Endothelial cell of umbilical vein (primary cell): ENCODE results near the gene ENOPH1. TPM values are rescaled to one million over a fixed set of nuclear protein-coding genes. Genes with fewer than 3 reads are reported as not detected.

Source experiments
- BruUV-seq: library from RNA; stranded (reverse); fragments of 400-500 nt; replicated peaks from 2 replicates; lab custom pipeline; 2021; lab: Mats Ljungman, UMichigan
- CTCF ChIA-PET: fragments of 300-600, 350-600 bp; sonication (Branson Sonifier 250); formaldehyde crosslinking; loops from one replicate; lab custom pipeline; 2021; ENCODE audit warnings: antibody characterized with exemption, inconsistent platforms; lab: Charles Lee
- POLR2A ChIA-PET: fragments of 300-600, 350-600 bp; sonication (Branson Sonifier 250); formaldehyde crosslinking; loops from one replicate; lab custom pipeline; 2021; ENCODE audit warnings: antibody characterized with exemption, inconsistent platforms; lab: Charles Lee
- DNase-seq: peaks from one replicate; pipeline ENCODE4 v3.0.0-alpha.2; 2011; ENCODE audit warnings: low read depth, low spot score
- FAIRE-seq: peaks from 2 replicates; lab custom pipeline; 2011; peaks lifted over from hg19 to GRCh38; lab: Jason Lieb, UNC
- H2AFZ ChIP-seq: 2 replicates; pipeline ENCODE4 v1.6.0; 2012; ENCODE audit warnings: low read depth, low read length, control low read depth, inconsistent platforms
- H3K27ac ChIP-seq: 2 replicates; pipeline ENCODE4 v1.5.1; 2011; ENCODE audit warnings: low read depth, mild to moderate bottlenecking, control low read depth, low read length, moderate library complexity; ENCODE audit not compliant: insufficient read depth
- H3K27me3 ChIP-seq, 2 experiments: 2 replicates each; pipeline versions ENCODE4 v1.6.0 to v1.6.1; 2011; ENCODE audit warnings: low read length in 2 of 2, mixed read lengths in 1 of 2; ENCODE audit not compliant: control insufficient read depth in 2 of 2, insufficient read depth in 2 of 2
- H3K36me3 ChIP-seq, 2 experiments: 2 replicates in 1 of 2; 3 replicates in 1 of 2; pipeline ENCODE4 v1.5.1; 2011; ENCODE audit warnings: low read length in 2 of 2, mild to moderate bottlenecking in 1 of 2, moderate library complexity in 1 of 2; ENCODE audit not compliant: control insufficient read depth in 2 of 2, insufficient read depth in 2 of 2; ENCODE audit errors: extremely low read depth in 1 of 2
- H3K4me1 ChIP-seq: 3 replicates; pipeline ENCODE4 v1.5.1; 2011; ENCODE audit warnings: mild to moderate bottlenecking, low read length; ENCODE audit not compliant: control insufficient read depth, insufficient read depth; ENCODE audit errors: extremely low read depth
- H3K4me2 ChIP-seq: 2 replicates; pipeline ENCODE4 v1.6.1; 2011; ENCODE audit warnings: low read length, control low read depth, mixed read lengths; ENCODE audit not compliant: insufficient read depth
- H3K4me3 ChIP-seq, 3 experiments: fragments of 200-600 bp in 1 of 3; sonication (generic), shearing (Covaris generic) in 1 of 3; replicated peaks in 1 of 3; 2 replicates each; pipeline ENCODE4 v1.5.1; 2011 to 2016; ENCODE audit warnings: control low read depth in 3 of 3, low read length in 3 of 3, mild to moderate bottlenecking in 2 of 3, inconsistent platforms in 1 of 3, low read depth in 1 of 3, moderate library complexity in 1 of 3; ENCODE audit not compliant: insufficient read depth in 1 of 3
- H3K79me2 ChIP-seq: 2 replicates; pipeline ENCODE4 v1.6.0; 2012; ENCODE audit warnings: low read length, inconsistent platforms; ENCODE audit not compliant: control insufficient read depth, insufficient read depth
- H3K9ac ChIP-seq: replicated peaks from 2 replicates; pipeline ENCODE3; 2011; ENCODE audit warnings: low read length, control low read depth; ENCODE audit not compliant: insufficient read depth; ENCODE audit errors: extremely low read depth
- H3K9me1 ChIP-seq: replicated peaks from 3 replicates; pipeline ENCODE4 v1.6.0; 2011; ENCODE audit warnings: mild to moderate bottlenecking, low read length; ENCODE audit not compliant: control insufficient read depth, insufficient read depth; ENCODE audit errors: extremely low read depth
- H3K9me3 ChIP-seq: replicated peaks from 2 replicates; pipeline ENCODE4 v1.5.1; 2012; ENCODE audit warnings: low read length, inconsistent platforms; ENCODE audit not compliant: control insufficient read depth, insufficient read depth
- H4K20me1 ChIP-seq: replicated peaks from 2 replicates; pipeline ENCODE3; 2011; ENCODE audit warnings: mild to moderate bottlenecking, low read length; ENCODE audit not compliant: control insufficient read depth, insufficient read depth; ENCODE audit errors: extremely low read depth
- EZH2 ChIP-seq: IDR thresholded peaks from 2 replicates; pipeline ENCODE4 v1.6.1; 2012; ENCODE audit warnings: borderline replicate concordance, low read depth, mild to moderate bottlenecking, moderate library complexity, low read length, inconsistent platforms; ENCODE audit not compliant: severe bottlenecking
- FOS ChIP-seq: IDR thresholded peaks from 2 replicates; pipeline ENCODE4 v1.6.1; 2011; ENCODE audit warnings: mild to moderate bottlenecking, low read length, moderate library complexity, borderline replicate concordance; ENCODE audit not compliant: insufficient read depth
- GATA2 ChIP-seq: IDR thresholded peaks from 2 replicates; pipeline ENCODE4 v1.7.0; 2011; ENCODE audit warnings: low read depth, mild to moderate bottlenecking, moderate library complexity, mixed read lengths, low read length; ENCODE audit not compliant: insufficient read length, insufficient read depth
- MYC ChIP-seq: IDR thresholded peaks from one replicate; pipeline ENCODE4 v1.6.1; 2011; ENCODE audit warnings: mild to moderate bottlenecking, low read depth, low read length
- POLR2AphosphoS5 ChIP-seq: IDR thresholded peaks from 2 replicates; pipeline ENCODE4 v1.6.1; 2012; ENCODE audit warnings: low read depth, mild to moderate bottlenecking, control low read depth, low read length, moderate library complexity; ENCODE audit not compliant: insufficient read depth
- dilution Hi-C: fragments of 300-500 bp; cut with MboI; formaldehyde crosslinking; loops from one replicate; pipeline ENCODE4 v1.15.0; 2019; ENCODE audit warnings: low sequenced_read_pairs; ENCODE audit not compliant: extremely low pct_ligation_motif_present
- intact Hi-C: fragments of 100-400 bp; cut with micrococcal nuclease; formaldehyde crosslinking; loops from one replicate; pipeline ENCODE4 v1.10.0; 2022
- polyA plus RNA-seq, 4 experiments: library from polyadenylated mRNA; depleted of rRNA in 3 of 4; stranded (reverse) in 3 of 4; unstranded in 1 of 4; fragments of >200 nt; gene quantifications; 2 replicates each; pipeline versions ENCODE4 v1.2.1 to v1.2.3, GENCODE V29; 2011 to 2012; ENCODE audit warnings: missing spikeins in 1 of 4
- total RNA-seq: library from RNA; stranded (reverse); gene quantifications from 2 replicates; pipeline ENCODE4 v1.2.3, GENCODE V29; 2021

The ENOPH1 gene
- total and polyA plus RNA-seq, 2 donors (not counting 3 experiments of a cell fraction or from before 2014, with no cell fraction given), result 11.1 to 35.0 TPM

GRCh38 chr4:82433791-82434190, 3.4 kb downstream of the ENOPH1 start:
- ChIA-PET POLR2A (no interaction called here), CTCF (no interaction called here)
- no peak overlapping the region for H2AFZ ChIP-seq
- peaks cover 85% of the 10 kb centered on the region for H3K79me2 ChIP-seq
- no peaks in the 10 kb centered on the region for H4K20me1 ChIP-seq
- H3K4me1 ChIP-seq, result peaks cover 7% of the 10 kb centered on the region
- no peak overlapping the region for H3K9ac ChIP-seq
- dilution Hi-C loops, result no loop called here
- FAIRE-seq (no peak), DNase-seq (no peak)
- no peak overlapping the region for H3K4me2 ChIP-seq
- intact Hi-C loops, result loop anchor here (5.0 kb wide), 1 partner anchor 579 kb away; the partner anchor contains the start of gene LIN54
- no peak overlapping the region for H3K27ac ChIP-seq
- TF ChIP-seq EZH2 (no peak), MYC (no peak), GATA2 (no peak), POLR2AphosphoS5 (no peak)
- peaks cover 3% of the 10 kb centered on the region for H3K9me1 ChIP-seq
- no peaks in the 10 kb centered on the region for H3K27me3 ChIP-seq
- no TSS peak for BruUV-seq
- H3K36me3 ChIP-seq, result no peaks in the 10 kb centered on the region
- no peak overlapping the region for H3K4me3 ChIP-seq
- H3K9me3 ChIP-seq, result no peaks in the 10 kb centered on the region

GRCh38 chr4:82434949-82435348, 4.6 kb downstream of the ENOPH1 start:
- Histone ChIP-seq H3K9me3 (no peaks in the 10 kb centered on the region), H3K4me2 (no peak overlapping the region), H3K9ac (no peak overlapping the region), H3K36me3 (no peaks in the 10 kb centered on the region), H3K9me1 (peaks cover 3% of the 10 kb centered on the region), H3K27ac (no peak overlapping the region), H3K27me3 (no peaks in the 10 kb centered on the region), H3K4me1 (peaks cover 7% of the 10 kb centered on the region), H3K4me3 (no peak overlapping the region), H4K20me1 (peaks cover 4% of the 10 kb centered on the region), H2AFZ (no peak overlapping the region), H3K79me2 (peaks cover 89% of the 10 kb centered on the region)
- DNase-seq, result no peak
- BruUV-seq, result no TSS peak
- ChIA-PET CTCF (interaction anchor here (0.8 to 1.1 kb wide), 2 partner anchors 13 to 304 kb away, joined by 3 read pairs; no protein-coding TSS in a partner anchor), POLR2A (no interaction called here)
- no peak for FAIRE-seq
- dilution Hi-C loops, result no loop called here
- intact Hi-C loops, result loop anchor here (5.0 kb wide), 1 partner anchor 577 kb away; the partner anchor contains the start of gene LIN54
- TF ChIP-seq FOS (no peak), MYC (no peak)
